Measurements from ENCODE around the gene TTLL11. TPM values are rescaled to one million over a fixed set of nuclear protein-coding genes. Genes with fewer than 3 reads are reported as not detected.

TTLL11 gene
- polyA plus RNA-seq, 1 donor from 2014 or later, result 8.0 TPM

DNA sequence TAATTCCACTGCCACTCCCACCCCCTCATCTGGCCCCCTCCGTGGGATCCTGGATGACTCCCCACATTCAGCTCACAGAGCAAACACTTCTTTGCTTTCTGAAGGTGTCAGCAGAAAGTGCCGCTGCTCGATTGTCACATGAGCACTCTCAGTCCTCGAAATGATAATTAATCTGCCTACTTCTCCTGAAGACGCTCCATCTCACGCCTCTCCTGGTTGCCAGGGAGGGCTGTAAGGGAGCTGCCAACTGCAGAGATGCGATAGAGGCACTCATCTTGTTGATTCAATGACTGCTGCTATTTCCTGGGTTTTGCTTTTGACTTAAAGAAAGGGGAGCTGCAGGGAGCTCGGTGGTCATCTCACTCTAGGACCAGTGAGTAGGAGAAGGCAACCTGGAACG, 235.2 kb downstream of the TTLL11 start:
- Histone ChIP-seq H3K36me3 (ENCODE audit: insufficient read depth, low read length) (no peaks in the 10 kb centered on the region), H3K27ac (ENCODE audit: low read length) (peak overlapping the region; percentile 28)

GRCh38 chr9:121855476-121855875, 237.6 kb downstream of the TTLL11 start:
- Histone ChIP-seq H2AFZ (ENCODE audit: low read depth, low read length) (no peak overlapping the region), H3K4me3 (ENCODE audit: low read length) (no peak overlapping the region), H4K20me1 (ENCODE audit: insufficient read depth) (no peaks in the 10 kb centered on the region), H3K9me3 (ENCODE audit: low read length) (no peaks in the 10 kb centered on the region), H3K27ac (ENCODE audit: low read length) (no peak overlapping the region), H3F3A (ENCODE audit: insufficient read depth, low read length, poor library complexity, severe bottlenecking) (no peaks in the 10 kb centered on the region), H3K9me2 (ENCODE audit: insufficient read depth, low read length) (no peaks in the 10 kb centered on the region), H3K36me3 (ENCODE audit: insufficient read depth, low read length) (no peaks in the 10 kb centered on the region), H3K27me3 (ENCODE audit: insufficient read depth, low read depth, low read length) (no peaks in the 10 kb centered on the region), H3K4me2 (ENCODE audit: low read length) (no peak overlapping the region), H3K79me2 (replicated peaks; ENCODE audit: insufficient read depth, low read length) (no peaks in the 10 kb centered on the region), H3K9ac (ENCODE audit: low read length) (no peak overlapping the region)
- TF ChIP-seq EP300 (conservative IDR thresholded peaks at IDR 0.05; ENCODE audit: poor library complexity, severe bottlenecking) (no peak), EZH2 (IDR thresholded peaks at IDR 0.05; ENCODE audit: borderline replicate concordance, insufficient read depth, low read length, poor library complexity, severe bottlenecking) (no peak), RAD21 (conservative IDR thresholded peaks at IDR 0.05) (no peak), SMC3 (conservative IDR thresholded peaks at IDR 0.05; ENCODE audit: poor library complexity) (no peak), MXI1 (conservative IDR thresholded peaks at IDR 0.05; ENCODE audit: poor library complexity, severe bottlenecking) (no peak)

More for the DNA sequence above, 235.2 kb downstream of the TTLL11 start:
- Histone ChIP-seq H3F3A (ENCODE audit: insufficient read depth, low read length, poor library complexity, severe bottlenecking) (no peaks in the 10 kb centered on the region), H3K27me3 (ENCODE audit: insufficient read depth, low read depth, low read length) (no peaks in the 10 kb centered on the region), H3K9me3 (ENCODE audit: low read length) (no peaks in the 10 kb centered on the region), H2AFZ (ENCODE audit: low read depth, low read length) (no peak overlapping the region), H3K4me3 (ENCODE audit: low read length) (peak overlapping the region; percentile 22), H3K4me2 (ENCODE audit: low read length) (no peak overlapping the region), H3K9ac (ENCODE audit: low read length) (no peak overlapping the region), H3K9me2 (ENCODE audit: insufficient read depth, low read length) (no peaks in the 10 kb centered on the region), H3K79me2 (replicated peaks; ENCODE audit: insufficient read depth, low read length) (no peaks in the 10 kb centered on the region), H4K20me1 (ENCODE audit: insufficient read depth) (no peaks in the 10 kb centered on the region)
- TF ChIP-seq EZH2 (IDR thresholded peaks at IDR 0.05; ENCODE audit: borderline replicate concordance, insufficient read depth, low read length, poor library complexity, severe bottlenecking) (no peak), REST (IDR thresholded peaks at IDR 0.05; ENCODE audit: borderline replicate concordance) (no peak), RAD21 (conservative IDR thresholded peaks at IDR 0.05) (peak; percentile 22), CTCF (IDR thresholded peaks at IDR 0.05; ENCODE audit: poor library complexity, severe bottlenecking) (no peak), POLR2AphosphoS5 (IDR thresholded peaks at IDR 0.05) (peak; percentile 45), EP300 (conservative IDR thresholded peaks at IDR 0.05; ENCODE audit: poor library complexity, severe bottlenecking) (peak; percentile 74), MXI1 (conservative IDR thresholded peaks at IDR 0.05; ENCODE audit: poor library complexity, severe bottlenecking) (peak; percentile 20), TAF1 (IDR thresholded peaks at IDR 0.05; ENCODE audit: low read depth) (no peak), SMC3 (conservative IDR thresholded peaks at IDR 0.05; ENCODE audit: poor library complexity) (no peak)
